Epithelial cell of proximal tubule (primary cell): Measurements from ENCODE around the gene PDE7B. TPM values are rescaled to one million over a fixed set of nuclear protein-coding genes. Genes with fewer than 3 reads are reported as not detected.

Source experiments
- DNase-seq: peaks from one replicate; pipeline ENCODE4 v3.0.0-alpha.2; 2011; ENCODE audit warnings: low read depth
- H3K4me3 ChIP-seq: 2 replicates; pipeline ENCODE4 v1.5.1; 2011; ENCODE audit warnings: low read depth, mild to moderate bottlenecking, low read length
- total RNA-seq: library from RNA; depleted of rRNA; stranded (reverse); fragments of >200 nt; gene quantifications from 2 replicates; pipeline ENCODE4 v1.2.3, GENCODE V29; 2015
- TF ChIP-seq, protein P1 (sequence below): conservative IDR thresholded peaks from 2 replicates; pipeline ENCODE4 v1.5.1; 2012; ENCODE audit warnings: low read depth, mild to moderate bottlenecking, low read length

PDE7B gene
- total RNA-seq, 1 donor from 2014 or later, result 2.4 TPM

GRCh38 chr6:136035378-136036070, 184.0 kb downstream of the PDE7B start:
- H3K4me3 ChIP-seq, result no peak overlapping the region
- TF ChIP-seq, protein P1, sequence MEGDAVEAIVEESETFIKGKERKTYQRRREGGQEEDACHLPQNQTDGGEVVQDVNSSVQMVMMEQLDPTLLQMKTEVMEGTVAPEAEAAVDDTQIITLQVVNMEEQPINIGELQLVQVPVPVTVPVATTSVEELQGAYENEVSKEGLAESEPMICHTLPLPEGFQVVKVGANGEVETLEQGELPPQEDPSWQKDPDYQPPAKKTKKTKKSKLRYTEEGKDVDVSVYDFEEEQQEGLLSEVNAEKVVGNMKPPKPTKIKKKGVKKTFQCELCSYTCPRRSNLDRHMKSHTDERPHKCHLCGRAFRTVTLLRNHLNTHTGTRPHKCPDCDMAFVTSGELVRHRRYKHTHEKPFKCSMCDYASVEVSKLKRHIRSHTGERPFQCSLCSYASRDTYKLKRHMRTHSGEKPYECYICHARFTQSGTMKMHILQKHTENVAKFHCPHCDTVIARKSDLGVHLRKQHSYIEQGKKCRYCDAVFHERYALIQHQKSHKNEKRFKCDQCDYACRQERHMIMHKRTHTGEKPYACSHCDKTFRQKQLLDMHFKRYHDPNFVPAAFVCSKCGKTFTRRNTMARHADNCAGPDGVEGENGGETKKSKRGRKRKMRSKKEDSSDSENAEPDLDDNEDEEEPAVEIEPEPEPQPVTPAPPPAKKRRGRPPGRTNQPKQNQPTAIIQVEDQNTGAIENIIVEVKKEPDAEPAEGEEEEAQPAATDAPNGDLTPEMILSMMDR, result no peak
- peak; percentile 20 for DNase-seq

DNA sequence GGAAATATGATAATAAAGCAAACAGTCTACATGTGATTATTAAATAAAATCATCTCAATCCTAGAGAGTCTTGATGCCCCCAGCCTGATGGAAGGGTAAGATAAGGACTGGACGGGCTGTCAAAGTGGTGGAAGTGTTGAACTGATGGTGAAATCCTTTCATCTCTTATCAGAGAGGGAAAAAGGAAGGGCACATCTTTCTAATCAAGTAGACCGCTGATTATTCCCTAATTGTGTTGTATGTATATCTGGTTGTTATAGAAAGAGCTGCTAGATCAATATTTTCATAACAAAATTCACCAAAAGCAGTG, 184.5 kb downstream of the PDE7B start:
- TF ChIP-seq, protein P1, result no peak
- no peak overlapping the region for H3K4me3 ChIP-seq
- DNase-seq, result no peak

DNA sequence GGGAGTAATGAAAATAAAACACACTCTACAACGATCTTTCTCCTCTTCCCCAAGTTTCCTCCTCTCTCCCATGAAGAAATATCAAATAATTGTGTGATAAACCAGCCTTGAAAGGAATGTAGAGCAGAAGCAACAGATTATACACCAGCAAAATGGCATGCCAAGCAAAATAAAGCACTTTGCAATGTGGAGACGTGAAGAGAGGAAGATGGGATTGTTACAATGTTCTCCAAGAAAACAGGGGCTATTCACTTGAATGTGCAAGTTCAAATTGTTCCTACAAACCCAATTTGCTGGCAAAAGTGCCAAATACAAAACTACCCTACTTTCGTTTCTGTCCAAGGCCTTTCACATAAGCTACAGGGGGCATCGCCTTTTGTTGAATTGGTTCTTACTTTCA, 185.1 kb downstream of the PDE7B start:
- TF ChIP-seq, protein P1, result no peak
- no peak for DNase-seq
- H3K4me3 ChIP-seq, result no peak overlapping the region

DNA sequence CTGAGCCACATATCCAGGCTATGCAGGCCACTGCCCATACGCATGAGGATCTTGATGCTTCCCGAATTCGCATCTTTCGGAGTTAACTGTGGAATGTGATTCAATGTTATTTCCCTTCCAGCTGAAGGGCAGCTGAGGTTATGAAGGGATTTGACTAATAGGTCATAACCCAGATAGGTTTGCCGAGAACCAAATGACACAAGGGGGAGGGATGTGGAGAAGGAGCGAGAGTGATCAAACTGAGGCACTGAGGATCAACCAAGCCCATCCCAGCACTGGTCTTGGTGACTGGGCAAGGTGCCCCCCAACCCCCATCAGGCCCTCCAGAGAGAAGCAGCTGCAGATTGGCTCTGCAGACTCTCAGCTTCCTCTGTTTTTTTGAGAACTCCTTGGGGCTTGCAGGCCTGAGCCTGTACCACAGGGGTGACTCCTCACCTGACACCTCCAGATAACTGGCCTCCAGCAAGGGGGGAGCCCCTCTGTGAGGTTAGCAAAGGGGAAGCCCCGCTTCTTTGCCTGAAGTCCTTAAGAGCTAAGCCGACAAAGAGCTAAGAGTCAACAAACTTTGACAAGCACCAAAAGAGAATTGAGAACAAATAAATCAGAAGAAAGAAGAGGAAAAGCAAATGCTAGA, 185.9 kb downstream of the PDE7B start:
- DNase-seq, result no peak
- H3K4me3 ChIP-seq, result no peak overlapping the region
- TF ChIP-seq, protein P1, result no peak

GRCh38 chr6:136037876-136038460, 186.5 kb downstream of the PDE7B start:
- TF ChIP-seq, protein P1, result no peak
- no peak for DNase-seq
- no peak overlapping the region for H3K4me3 ChIP-seq

GRCh38 chr6:136038531-136038930, 187.0 kb downstream of the PDE7B start:
- H3K4me3 ChIP-seq, result no peak overlapping the region
- TF ChIP-seq, protein P1, result no peak
- no peak for DNase-seq
